Hematopoietic multipotent progenitor cell treated with erythropoietin and hydrocortisone succinate and interleukin-3 and kit ligand, for 8 days (in vitro differentiated cells): ENCODE results near the gene DYSF.

Source experiments
- DNase-seq: peaks from one replicate; pipeline ENCODE4 v3.0.0-alpha.2; 2015

The DYSF gene

DNA sequence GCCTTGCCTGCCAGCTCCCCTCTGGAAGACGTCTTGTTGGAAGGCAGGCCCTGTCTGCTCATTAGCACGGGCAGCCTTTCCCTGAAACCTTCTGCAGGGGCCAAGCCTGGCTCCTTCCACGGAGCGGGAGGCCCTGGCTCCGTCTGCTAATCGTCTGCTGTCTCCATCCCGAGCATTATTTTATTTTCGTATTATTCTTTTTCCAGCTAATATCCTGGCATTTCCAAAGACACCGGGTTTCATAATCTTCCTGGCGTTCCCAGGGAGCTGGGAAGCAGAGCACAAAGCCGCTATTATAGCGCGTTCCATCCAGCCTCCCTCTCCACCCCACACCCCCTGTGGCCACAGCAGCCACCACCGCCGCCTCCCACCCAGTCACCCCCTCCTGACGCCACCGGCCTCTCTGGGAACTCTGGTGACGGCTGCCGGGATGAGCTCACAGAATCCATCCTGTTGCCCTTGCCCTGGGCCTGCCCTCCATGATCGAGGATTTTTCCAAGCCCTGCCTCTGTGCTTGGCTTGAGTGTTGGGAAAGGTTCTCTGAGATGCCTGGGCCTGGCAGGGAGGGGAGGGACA, 125.5 kb downstream of the DYSF start:
- no peak for DNase-seq

DNA sequence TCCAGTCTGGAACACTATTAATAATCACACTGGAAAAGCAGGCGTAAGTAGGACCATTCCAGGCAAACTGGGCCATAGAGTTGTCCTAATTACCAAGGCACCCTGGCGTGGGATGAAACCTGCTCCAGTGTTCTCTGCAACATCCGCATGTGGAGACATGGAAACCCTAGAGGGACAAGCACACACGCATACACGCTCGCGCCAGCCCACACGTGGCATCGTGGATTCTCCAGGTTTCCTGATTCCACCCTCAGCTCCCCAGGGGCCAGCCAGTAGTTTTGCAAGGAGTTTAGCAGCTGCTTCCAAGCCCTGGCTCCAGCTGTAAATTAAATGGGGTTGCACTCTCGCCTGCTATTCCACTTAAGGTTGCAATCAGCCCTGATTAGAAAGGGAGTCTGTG, 127.7 kb downstream of the DYSF start:
- DNase-seq, result no peak

DNA sequence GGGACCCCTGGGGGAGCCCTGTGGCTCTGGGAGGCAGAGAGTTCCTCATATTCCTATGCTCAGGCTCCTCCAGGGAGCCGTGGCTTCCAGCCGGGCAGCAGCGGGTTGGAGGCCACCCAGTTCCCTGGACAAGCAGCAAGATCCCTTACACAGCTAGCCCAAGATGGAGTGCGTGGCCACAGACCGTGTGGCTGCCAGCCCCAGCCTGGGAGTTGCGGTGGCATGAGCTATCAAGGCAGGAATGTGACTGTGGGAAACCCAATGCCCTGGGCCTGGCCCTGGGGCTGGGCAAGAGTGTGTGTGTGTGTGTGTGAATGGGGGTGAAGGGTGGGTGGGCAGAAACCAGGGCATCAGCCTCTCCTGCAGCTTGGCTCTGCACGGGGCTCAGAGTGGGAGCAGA, 130.5 kb downstream of the DYSF start:
- DNase-seq, result no peak

DNA sequence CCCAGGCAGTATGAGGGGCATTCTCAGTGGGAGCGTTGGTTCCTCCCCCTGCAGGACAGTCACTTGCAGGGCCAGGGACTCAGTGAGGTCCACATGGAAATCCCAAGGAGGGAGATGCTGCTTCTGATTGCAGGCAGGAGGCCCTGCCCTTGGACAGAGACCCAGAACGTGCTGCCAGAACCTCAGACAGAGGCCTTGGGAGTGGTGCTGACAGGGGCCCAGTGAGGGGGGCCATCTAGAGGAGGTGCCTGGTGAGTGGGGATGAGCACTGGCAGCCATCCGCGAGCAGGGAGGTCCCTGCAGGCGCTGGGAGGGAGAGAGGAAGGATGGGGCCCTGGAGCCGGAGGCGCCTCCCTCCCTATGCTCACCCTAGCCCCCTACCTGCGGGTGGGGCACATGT, 133.1 kb downstream of the DYSF start:
- DNase-seq, result no peak

DNA sequence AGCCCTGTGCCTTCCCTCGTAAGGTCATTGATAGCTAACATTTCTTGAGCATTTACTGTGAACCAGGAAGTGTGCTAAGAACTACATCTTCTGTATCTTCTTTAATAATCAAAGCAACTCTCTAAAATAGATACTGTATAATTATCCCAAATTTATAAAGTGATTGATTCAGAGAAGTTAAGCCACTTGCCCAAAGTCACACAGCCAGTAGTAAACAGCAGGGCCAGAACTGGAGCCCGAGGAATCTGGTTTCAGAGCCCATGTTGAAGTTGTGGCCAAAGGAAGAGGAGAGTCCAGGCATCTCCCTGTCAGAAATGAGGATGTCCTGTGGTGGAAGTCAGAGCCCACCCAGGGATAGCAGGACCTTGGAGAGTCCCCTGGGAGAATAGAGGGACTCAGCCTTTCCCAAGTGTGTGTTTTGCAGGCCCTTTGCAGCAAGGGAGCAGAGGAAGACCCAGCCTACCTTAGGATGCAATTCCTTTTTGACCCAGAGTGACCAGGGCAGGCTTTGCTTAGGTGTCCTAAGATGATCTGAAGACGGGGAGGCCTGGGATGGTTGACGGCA, 134.2 kb downstream of the DYSF start:
- no peak for DNase-seq

DNA sequence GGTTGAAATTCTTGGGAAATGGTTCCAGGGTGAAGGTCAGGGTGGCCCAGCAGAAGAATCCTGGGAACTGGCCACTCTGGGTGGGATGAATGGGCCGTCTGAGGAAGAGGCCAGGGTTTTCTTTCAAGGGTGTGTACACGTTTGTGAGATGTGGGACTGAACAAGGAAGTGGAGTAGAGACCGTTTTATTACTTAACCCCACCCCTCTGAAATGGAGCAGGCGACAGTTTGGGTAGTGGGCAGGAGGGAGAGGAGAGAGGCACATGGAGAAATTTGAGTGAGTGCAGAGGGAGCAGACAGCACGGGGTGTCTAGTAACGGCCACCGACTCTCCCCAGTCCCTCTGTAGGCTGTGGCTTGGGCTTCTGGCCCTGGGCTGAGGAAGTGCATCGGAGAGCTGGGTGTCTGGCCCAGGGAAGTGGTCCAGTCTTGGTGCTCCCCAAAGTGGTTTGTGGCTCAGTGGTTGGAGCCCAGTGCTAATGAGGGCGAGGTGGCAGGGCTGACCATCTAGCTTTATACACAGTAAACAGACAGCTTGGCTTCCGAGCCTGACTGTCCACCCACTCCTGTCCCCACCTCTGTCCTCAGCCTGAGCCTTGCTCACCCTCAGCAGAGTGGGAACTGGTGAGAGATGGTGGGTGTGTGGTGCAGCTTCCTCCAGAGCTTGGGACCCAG, 135.3 kb downstream of the DYSF start:
- no peak for DNase-seq

DNA sequence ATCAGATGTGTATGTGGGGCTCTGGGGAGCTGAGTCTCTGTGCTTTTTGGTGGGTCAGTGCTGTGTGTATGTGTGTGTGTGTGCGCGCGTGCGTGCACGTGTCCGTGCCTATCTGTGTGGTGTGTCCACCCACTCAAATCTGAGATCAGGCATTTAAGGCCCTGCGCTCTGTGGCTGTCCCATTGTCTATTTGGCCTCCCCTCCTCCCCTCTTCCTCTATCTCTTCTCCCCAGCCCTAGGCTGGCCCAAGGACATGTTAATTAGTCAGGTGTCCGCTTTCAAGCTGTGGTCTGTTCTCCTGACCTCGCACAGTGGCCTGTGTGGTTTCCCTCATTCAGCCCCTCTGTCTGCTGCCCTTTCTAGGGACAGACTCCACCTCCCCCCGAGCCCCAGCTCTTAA, 136.4 kb downstream of the DYSF start:
- DNase-seq, result no peak

DNA sequence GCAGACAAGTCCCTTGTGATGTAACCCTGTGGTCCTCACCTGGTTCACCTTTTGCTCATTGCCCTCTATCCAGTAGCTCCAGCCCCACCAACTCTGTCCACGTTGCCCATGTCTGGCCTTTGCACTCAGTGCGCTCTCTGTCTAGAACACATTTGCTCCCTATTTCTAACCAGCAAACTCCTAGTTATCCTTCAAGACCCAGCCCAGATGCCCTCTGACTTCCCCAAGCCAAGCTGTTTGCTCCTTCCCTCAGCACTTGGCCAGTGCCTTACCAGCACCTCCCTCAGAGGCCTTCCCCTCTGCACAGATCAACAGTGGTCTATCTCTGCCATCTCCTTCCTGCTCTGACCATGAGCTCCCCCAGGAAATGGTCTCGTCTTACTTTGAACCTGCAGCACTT, 137.7 kb downstream of the DYSF start:
- DNase-seq, result no peak

DNA sequence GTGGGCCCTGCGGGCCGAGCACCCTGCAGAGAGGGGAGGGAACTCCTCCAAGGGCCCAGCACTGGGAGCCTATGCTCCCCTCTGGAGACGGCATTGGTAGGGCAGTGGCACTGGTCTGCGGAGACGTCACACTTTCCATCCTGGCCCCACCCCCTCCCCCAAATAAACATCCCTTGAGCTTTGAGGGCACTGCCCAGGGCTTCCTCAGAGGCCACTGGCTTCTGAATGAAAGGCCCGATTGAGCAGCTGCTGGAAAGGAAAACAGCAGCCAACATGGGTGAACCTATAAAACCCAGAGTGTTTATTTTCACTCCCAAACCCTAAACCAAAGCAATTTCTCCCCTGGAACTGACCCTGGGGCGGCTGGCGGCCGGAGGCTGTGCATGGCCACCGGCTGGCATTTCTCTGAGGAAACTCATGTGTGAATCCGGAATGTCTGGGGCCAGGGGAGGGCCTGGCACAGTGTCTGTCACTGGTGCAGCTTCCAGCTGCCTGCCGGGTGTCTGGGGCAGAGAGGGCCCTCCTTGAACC, 138.9 kb downstream of the DYSF start:
- DNase-seq, result no peak

DNA sequence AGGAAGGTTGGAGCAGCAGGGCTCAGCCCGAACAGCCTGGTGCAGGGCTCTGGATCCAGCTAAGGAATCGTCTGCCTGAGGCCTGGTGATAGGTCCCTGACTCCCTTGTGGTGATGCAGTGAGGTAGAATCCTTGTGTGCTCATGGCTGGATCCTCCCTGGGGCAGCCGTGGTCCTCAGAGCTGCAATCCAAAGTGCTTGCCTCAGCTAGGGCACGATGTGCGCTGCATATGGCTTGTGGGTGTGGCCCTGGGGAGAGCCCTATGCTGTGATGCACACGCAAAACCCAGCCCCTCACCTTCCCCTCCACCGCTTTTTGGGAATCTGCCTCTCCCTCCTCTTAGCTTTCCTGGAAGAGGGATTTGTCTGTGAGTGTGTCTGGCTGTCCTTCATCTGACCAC, 142.2 kb downstream of the DYSF start:
- no peak for DNase-seq

DNA sequence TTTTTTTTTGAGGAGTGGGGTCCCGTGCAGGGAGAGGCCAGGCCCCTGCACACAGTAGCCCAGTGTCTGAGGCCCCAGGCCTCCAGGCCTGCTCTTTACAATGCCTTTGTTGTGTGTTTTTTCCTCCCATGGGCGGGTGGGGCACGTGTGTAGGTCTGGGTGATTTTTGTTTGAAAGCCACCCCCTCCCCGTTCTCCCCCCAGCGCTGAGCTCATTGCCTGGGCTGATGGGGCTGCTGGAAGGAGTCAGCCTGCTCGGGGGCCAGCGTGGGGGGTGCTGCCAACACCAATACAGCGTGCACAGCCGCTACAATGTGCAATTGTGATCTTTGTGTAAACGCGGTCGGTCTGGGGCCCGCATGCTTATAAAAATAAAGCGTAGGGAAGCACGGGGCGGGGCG, 142.7 kb downstream of the DYSF start:
- DNase-seq, result no peak

DNA sequence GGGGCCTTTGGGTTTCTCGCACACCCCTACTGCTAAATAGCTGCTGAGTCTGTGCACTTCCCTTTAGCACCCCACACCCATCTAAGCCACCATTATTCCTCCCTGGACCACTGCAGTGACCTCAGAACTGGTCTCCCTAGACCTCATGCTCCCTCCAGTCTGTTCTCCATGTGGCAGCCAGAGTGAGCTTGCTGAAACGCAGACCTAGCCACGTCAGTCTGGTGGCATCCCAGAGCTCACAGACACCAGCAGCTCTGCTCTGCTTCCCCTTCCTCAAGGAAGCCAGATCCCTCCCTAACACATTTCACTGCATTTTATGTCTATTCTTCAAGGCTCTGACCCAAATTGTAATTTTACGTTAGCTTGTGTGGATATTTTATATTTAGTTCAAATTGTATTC, 144.4 kb downstream of the DYSF start:
- DNase-seq, result no peak

DNA sequence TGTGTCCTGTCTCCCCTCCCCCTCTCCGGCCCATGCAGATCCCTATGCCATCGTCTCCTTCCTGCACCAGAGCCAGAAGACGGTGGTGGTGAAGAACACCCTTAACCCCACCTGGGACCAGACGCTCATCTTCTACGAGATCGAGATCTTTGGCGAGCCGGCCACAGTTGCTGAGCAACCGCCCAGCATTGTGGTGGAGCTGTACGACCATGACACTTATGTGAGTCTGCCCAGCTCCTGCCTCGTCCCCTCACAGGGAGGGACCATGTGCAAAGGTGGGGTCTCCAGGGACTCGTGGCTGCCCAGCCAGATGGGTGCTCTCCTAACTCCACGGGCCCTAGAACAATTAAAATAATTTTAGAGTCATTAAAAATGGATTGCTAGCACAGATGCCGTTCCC, 145.2 kb downstream of the DYSF start:
- DNase-seq, result no peak

DNA sequence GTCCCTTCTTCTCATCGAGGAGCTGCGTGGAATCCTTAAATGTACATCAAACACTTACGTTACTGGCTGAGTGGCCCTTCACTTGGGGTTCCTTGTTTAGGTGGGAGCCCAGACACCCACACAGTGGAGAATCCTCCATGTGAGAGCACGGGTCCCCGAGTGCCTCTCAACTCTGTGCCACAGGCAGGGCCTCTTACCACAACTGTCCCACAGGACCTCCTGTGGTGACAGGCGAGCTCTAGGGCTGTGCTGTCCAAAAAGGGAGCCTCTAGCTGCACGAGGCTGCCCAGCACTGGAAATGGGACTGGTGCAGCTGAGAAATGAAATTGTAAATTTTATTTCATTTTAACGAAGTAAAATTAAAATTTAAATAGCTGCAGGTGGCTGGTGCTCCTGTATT, 145.7 kb downstream of the DYSF start:
- DNase-seq, result no peak

DNA sequence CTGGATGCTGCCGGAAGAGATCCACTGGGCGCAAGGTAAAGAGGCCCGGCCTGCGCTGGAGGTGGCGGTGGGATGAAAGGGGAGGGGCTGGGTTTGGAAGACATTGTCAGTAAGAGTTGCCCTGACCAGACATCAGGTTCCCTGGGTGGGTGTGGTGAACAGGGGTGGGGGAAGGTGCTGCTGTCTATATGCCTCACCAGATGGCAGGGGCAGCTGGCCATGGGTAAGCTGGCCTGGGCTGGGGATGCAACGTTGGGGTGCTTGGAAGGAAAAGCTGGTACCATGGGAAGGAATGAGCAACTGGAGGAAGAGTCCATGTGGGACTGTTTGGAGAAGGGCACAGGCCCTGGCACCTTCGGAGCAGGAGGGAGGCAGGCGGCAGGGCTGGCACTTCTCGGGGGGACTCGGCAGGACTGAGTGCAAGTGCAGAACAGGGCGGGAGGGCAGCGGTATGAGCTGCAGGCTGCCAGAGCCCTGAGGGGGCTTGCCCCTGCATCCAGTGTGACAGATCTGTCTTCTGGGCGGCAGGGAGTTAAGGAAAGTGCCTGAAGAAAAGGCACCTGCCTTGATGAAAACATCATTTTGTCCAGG, 146.4 kb downstream of the DYSF start:
- no peak for DNase-seq

DNA sequence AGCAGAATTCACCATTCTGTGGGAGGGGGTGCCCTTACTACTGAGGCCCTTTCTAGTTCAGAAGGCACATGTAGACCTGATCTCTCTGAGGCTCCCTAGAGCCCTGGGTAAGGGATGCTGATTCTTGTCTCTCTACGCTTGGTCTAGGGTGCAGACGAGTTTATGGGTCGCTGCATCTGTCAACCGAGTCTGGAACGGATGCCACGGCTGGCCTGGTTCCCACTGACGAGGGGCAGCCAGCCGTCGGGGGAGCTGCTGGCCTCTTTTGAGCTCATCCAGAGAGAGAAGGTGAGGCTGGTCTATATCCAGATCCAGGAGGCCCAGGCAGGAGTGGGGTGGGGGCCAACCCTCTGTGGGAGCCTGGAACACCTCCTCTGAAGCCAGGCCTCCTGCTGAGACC, 147.2 kb downstream of the DYSF start:
- no peak for DNase-seq

DNA sequence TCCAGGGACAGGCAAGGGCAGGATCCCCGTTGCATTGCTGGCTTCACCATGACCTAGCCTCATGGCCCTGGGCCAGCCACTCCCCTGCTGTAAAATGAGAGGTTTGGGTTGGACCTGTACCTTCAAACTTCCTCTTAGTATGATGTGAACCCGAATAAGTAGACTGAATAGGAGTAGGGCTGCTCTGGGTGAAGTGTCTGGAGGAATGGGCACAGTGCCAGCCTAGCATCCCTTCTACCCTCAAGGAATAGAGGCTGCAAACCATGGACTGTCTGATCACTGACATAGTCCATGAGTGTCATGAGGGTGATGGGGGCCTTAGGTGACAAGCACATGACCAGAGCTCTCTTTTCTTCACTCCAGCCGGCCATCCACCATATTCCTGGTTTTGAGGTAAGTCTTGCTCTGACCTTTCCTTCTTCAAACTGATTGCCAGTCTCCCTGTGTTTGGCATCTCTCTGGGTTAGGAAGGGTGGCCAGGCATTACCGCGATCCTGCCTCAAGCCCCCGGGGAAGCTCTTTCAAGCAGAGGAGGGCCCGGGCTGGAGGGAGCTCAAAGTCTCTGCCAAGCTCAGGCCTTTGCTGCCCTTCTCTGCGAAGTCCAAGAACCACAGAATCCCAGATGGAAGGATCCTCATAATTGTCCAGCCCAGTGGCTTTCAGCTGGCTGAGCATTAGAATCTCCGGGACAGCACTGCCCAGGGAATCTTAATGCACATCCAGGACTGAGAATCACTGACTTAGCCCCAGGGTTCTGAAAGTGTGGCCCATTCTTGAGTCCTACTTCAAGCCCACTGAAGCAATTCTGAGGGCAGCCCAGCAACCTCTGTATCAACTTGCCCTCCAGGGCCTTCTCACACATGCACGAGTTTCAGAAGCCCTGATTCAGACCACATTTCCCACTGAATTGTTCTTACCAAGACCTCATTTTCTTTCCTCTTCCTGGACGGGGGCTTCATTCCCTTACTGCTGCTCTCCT, 148.1 kb downstream of the DYSF start:
- no peak for DNase-seq

DNA sequence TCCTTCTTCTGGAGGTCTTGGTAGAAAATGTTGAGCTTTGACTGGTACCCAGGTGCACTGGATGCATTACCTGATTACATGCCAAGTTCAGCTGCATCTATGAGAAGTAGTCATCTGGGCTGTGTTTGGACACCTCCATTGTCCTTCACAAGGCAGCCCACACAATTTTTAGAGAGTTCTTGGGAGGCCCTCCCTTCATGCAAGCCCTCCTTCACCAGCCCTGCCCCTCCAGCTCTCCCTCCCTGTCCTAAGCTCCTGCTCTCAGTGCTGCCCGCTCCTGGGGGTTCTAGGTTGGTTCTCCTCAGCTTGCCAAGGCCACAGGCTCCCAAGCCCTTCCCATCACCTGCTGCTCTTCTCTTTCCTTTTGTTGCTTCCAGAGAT, 148.7 kb downstream of the DYSF start:
- no peak for DNase-seq

DNA sequence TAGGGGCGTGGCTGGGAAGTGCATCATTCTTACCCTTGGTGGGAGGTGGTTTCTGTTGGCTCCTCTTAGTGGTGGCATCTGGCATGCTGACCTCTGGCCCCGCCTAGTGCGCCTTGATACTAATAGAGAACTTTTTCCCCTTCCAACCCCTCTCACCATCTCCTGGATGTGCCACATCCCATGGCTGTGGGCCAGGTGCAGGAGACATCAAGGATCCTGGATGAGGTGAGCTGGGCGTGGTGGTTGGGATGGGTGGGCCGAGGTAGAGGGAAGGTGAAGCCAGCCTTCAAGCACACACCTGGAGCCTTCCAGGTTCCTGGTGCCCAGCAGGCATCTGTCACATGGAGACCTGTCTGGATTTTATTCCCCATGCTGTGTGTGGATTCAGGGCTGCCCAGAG, 149.2 kb downstream of the DYSF start:
- no peak for DNase-seq

DNA sequence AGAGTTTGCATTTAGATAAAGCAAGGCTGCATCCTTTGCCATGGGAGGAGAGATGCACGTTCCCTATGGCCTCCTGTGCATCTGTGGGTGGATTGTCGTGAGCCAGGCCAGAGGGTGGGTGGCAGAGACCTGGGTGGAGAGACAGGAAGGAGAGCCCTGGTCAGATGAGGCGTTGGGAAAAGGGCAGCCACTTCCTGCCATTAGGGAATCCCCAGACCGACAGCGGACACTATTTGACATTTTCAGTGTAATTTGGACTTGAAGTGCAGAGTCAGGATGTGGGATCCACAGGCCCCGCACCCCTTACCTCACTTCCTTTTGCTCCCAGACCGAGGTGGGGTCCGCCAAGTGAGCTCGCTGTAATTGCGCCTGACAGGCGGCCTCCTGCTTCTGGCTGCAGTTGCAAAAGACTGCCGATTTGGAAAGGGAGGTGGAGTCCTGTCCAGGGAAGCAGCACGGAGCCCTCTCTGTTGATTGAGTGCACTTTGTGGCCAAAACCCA, 150.0 kb downstream of the DYSF start:
- DNase-seq, result no peak

DNA sequence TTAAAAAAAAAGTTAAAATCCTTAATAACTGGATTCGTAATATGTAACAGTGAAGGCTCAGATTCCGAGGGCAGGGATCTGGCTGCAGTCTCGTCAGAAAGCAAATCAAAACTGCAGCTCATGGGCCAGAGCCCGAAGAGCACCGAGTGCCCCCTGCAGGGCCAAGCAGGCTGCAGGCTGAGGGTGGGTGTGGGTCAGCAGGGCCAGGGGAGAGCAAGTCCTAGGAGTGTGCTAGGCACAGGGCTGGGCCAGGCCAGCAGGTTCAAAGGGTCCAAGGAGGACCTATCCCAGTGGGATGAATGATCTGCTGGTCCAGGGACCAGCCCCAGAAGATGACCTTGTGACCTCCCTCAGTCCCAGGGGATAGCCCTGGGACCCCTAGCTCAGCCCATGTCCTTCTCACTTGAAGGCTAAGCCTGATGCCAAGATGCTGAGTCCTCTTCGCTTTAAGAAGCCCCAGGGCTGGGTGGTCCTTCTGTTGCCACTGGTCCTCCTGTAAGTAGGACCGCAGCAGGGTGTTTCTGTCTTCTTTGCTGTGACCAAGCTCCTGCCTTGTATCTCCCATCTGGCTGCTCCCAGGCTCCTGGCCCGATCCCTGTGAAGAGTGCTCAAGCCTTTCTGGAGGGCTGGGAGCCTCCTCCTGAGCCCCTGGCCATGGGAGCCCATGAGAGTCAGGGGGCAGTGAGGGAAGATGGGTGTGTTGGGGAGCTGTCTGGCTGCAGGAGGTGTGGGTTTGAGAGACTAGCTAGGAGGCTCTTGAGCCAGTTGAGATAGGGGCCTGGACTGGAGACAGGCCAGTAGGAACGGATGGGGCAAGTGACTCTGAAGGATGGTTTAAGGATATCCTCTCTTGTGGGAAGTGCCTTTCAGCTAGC, 150.7 kb downstream of the DYSF start:
- DNase-seq, result no peak

DNA sequence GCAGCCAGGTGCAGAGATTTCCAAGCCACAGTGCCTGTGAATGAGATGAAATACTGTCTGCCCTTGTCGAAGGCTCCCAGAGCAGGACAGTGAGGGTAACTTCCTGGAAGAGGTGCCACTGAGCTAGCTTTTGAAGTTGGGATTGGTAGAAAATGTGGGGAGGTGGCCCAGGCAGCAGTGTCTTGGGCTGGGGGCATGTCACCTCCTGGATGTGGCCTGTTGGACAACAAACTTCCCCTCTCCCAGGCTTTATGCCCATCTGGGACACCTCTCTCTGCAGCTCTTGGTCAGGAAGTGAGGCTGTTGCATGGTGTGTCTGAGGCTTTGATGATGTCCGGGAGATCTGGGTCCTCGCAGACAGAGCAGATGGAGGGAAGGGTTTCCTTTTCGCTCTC, 151.4 kb downstream of the DYSF start:
- no peak for DNase-seq
